Measurements from ENCODE around the gene CMSS1. TPM values are rescaled to one million over a fixed set of nuclear protein-coding genes. Genes with fewer than 3 reads are reported as not detected.

CMSS1 gene
- total RNA-seq, 4 donors from 2014 or later, result 9.2 to 18.5 (median 12.9) TPM

- no peak overlapping the region for H3K4me3 ChIP-seq
- no peaks in the 10 kb centered on the region for H3K9me3 ChIP-seq
- peak overlapping the region in 3 of 4 donors; percentile 4 to 68 (median 20) for H3K27ac ChIP-seq
- TF ChIP-seq POLR2A (IDR thresholded peaks at IDR 0.05), result no peak
- no peak for TF ChIP-seq CTCF (IDR thresholded peaks at IDR 0.05)
- no peaks in the 10 kb centered on the region for H3K36me3 ChIP-seq
- no peaks in the 10 kb centered on the region for H3K27me3 ChIP-seq
- H3K4me1 ChIP-seq, result peaks cover 5 to 60% (median 24%) of the 10 kb centered on the region in 3 donors
- DNase-seq, result no peak
- intact Hi-C loops (cut with DNase I), result no loop called here
- WGBS, 2 donors, result 91 to 94% methylated on average over 3 of the region's 6 CpGs
Observed at GRCh38 chr3:99863002-99863401, 45.3 kb downstream of the CMSS1 start.

- 49 to 69% methylated on average over 2 of the region's 2 CpGs for WGBS, 2 donors
- intact Hi-C loops (cut with DNase I), result no loop called here
- H3K27ac ChIP-seq, result no peak overlapping the region
- H3K27me3 ChIP-seq, result no peaks in the 10 kb centered on the region
- no peaks in the 10 kb centered on the region for H3K36me3 ChIP-seq
- H3K4me3 ChIP-seq, result no peak overlapping the region
- peaks cover 5 to 65% (median 24%) of the 10 kb centered on the region in 3 donors for H3K4me1 ChIP-seq
- no peak for TF ChIP-seq POLR2A (IDR thresholded peaks at IDR 0.05)
- no peak for TF ChIP-seq CTCF (IDR thresholded peaks at IDR 0.05)
- no peaks in the 10 kb centered on the region for H3K9me3 ChIP-seq
- DNase-seq, result no peak
Observed at GRCh38 chr3:99863588-99863987, 45.9 kb downstream of the CMSS1 start.

- Histone ChIP-seq H3K27me3 (no peaks in the 10 kb centered on the region), H3K9me3 (no peaks in the 10 kb centered on the region), H3K4me3 (no peak overlapping the region), H3K4me1 (peaks cover 5 to 72% (median 24%) of the 10 kb centered on the region in 3 donors), H3K27ac (peak overlapping the region in 3 of 4 donors; percentile 33 to 91 (median 46)), H3K36me3 (no peaks in the 10 kb centered on the region)
- no peak for DNase-seq
- 87 to 100% methylated on average over 2 of the region's 2 CpGs for WGBS, 2 donors
- intact Hi-C loops (cut with DNase I), result no loop called here
- TF ChIP-seq POLR2A (IDR thresholded peaks at IDR 0.05) (no peak), CTCF (IDR thresholded peaks at IDR 0.05) (no peak)
Observed at GRCh38 chr3:99864289-99864688, 46.6 kb downstream of the CMSS1 start.

GRCh38 chr3:99865321-99865720, 47.7 kb downstream of the CMSS1 start:
- peaks cover 5 to 69% (median 24%) of the 10 kb centered on the region in 3 donors for H3K4me1 ChIP-seq
- no peaks in the 10 kb centered on the region for H3K36me3 ChIP-seq
- 52 to 61% methylated on average over 1 of the region's 1 CpG for WGBS, 2 donors
- H3K9me3 ChIP-seq, result no peaks in the 10 kb centered on the region
- H3K27ac ChIP-seq, result peak overlapping the region in 3 of 4 donors; percentile 33 to 91 (median 46)
- DNase-seq, result no peak
- H3K27me3 ChIP-seq, result no peaks in the 10 kb centered on the region
- TF ChIP-seq CTCF (IDR thresholded peaks at IDR 0.05), result no peak
- no peak for TF ChIP-seq POLR2A (IDR thresholded peaks at IDR 0.05)
- H3K4me3 ChIP-seq, result no peak overlapping the region
- intact Hi-C loops (cut with DNase I), result no loop called here

- H3K36me3 ChIP-seq, result no peaks in the 10 kb centered on the region
- whole genome bisulfite sequencing, 2 donors, result 25 to 45% methylated on average over 3 of the region's 3 CpGs
- H3K9me3 ChIP-seq, result no peaks in the 10 kb centered on the region
- peak overlapping the region in 3 of 4 donors; percentile 36 to 96 (median 91) for H3K27ac ChIP-seq
- intact Hi-C loops (cut with DNase I), result no loop called here
- H3K4me1 ChIP-seq, result peaks cover 5 to 72% (median 31%) of the 10 kb centered on the region in 3 donors
- TF ChIP-seq CTCF (IDR thresholded peaks at IDR 0.05) (no peak), POLR2A (IDR thresholded peaks at IDR 0.05) (no peak)
- H3K4me3 ChIP-seq, result no peak overlapping the region
- H3K27me3 ChIP-seq, result no peaks in the 10 kb centered on the region
- no peak for DNase-seq
Observed at GRCh38 chr3:99866261-99866761, 48.6 kb downstream of the CMSS1 start.
